ENCODE results near the gene NLE1. TPM values are rescaled to one million over a fixed set of nuclear protein-coding genes. Genes with fewer than 3 reads are reported as not detected.
"Not testable (repeated sequence)": the region's sequence is repeated elsewhere in the genome, so short reads cannot be mapped to it uniquely, and the experiment has no call there.

Gene NLE1
- total RNA-seq, 4 donors from 2014 or later = 9.9 to 19.3 (median 11.5) TPM

- Histone ChIP-seq H3K9me3 (no peaks in the 10 kb centered on the region), H3K36me3 (peaks cover 0 to 40% of the 10 kb centered on the region in 2 donors), H3K4me3 (no peak overlapping the region), H3K27me3 (no peaks in the 10 kb centered on the region), H3K4me1 (no peaks in the 10 kb centered on the region), H3K27ac (no peak overlapping the region)
- ATAC-seq (no peak), DNase-seq (no peak)
- in situ Hi-C loops (cut with MboI; ENCODE audit: low sequenced_read_pairs in 4 of 4) = no loop called here
- intact Hi-C loops (cut with DNase I; ENCODE audit: low total_unique reads) = no loop called here
- TF ChIP-seq POLR2A (IDR thresholded peaks at IDR 0.05) (no peak), CTCF (IDR thresholded peaks at IDR 0.05 in 4 of 5, conservative IDR thresholded peaks at IDR 0.05 in 1 of 5) (no peak)
These were observed 45.4 kb upstream of the NLE1 start for GRCh38 chr17:35187481-35187880.

- DNase-seq (no peak), ATAC-seq (no peak)
- Histone ChIP-seq H3K4me1 (no peaks in the 10 kb centered on the region), H3K27me3 (no peaks in the 10 kb centered on the region), H3K27ac (no peak overlapping the region), H3K4me3 (no peak overlapping the region), H3K9me3 (no peaks in the 10 kb centered on the region), H3K36me3 (peaks cover 0 to 56% of the 10 kb centered on the region in 2 donors)
- intact Hi-C loops (cut with DNase I; ENCODE audit: low total_unique reads) = no loop called here
- no peak for TF ChIP-seq POLR2A (IDR thresholded peaks at IDR 0.05)
- TF ChIP-seq CTCF (IDR thresholded peaks at IDR 0.05 in 4 of 5, conservative IDR thresholded peaks at IDR 0.05 in 1 of 5) = no peak
- in situ Hi-C loops (cut with MboI; ENCODE audit: low sequenced_read_pairs in 4 of 4) = no loop called here
These were observed 43.7 kb upstream of the NLE1 start for GRCh38 chr17:35185849-35186248.

GRCh38 chr17:35184274-35184673, 42.2 kb upstream of the NLE1 start:
- ATAC-seq (no peak), DNase-seq (no peak)
- TF ChIP-seq CTCF (IDR thresholded peaks at IDR 0.05 in 4 of 5, conservative IDR thresholded peaks at IDR 0.05 in 1 of 5) (no peak), POLR2A (IDR thresholded peaks at IDR 0.05) (no peak)
- intact Hi-C loops (cut with DNase I; ENCODE audit: low total_unique reads) = no loop called here
- Histone ChIP-seq H3K27me3 (no peaks in the 10 kb centered on the region), H3K36me3 (peaks cover 0 to 71% of the 10 kb centered on the region in 2 donors), H3K4me3 (no peak overlapping the region), H3K4me1 (no peaks in the 10 kb centered on the region), H3K27ac (no peak overlapping the region), H3K9me3 (no peaks in the 10 kb centered on the region)
- in situ Hi-C loops (cut with MboI; ENCODE audit: low sequenced_read_pairs in 4 of 4) = no loop called here

GRCh38 chr17:35183332-35183731, 41.2 kb upstream of the NLE1 start:
- intact Hi-C loops (cut with DNase I; ENCODE audit: low total_unique reads) (no loop called here), in situ Hi-C loops (cut with MboI; ENCODE audit: low sequenced_read_pairs in 4 of 4) (no loop called here)
- no peak for ATAC-seq
- Histone ChIP-seq H3K36me3 (peaks cover 0 to 75% of the 10 kb centered on the region in 2 donors), H3K27me3 (no peaks in the 10 kb centered on the region), H3K27ac (no peak overlapping the region), H3K4me3 (no peak overlapping the region), H3K9me3 (no peaks in the 10 kb centered on the region), H3K4me1 (no peaks in the 10 kb centered on the region)
- no peak for DNase-seq
- TF ChIP-seq CTCF (IDR thresholded peaks at IDR 0.05 in 4 of 5, conservative IDR thresholded peaks at IDR 0.05 in 1 of 5) (no peak), POLR2A (IDR thresholded peaks at IDR 0.05) (no peak)

- H3K27me3 ChIP-seq; ATAC-seq; DNase-seq; H3K4me3 ChIP-seq; H3K9me3 ChIP-seq; intact Hi-C loops (cut with DNase I; ENCODE audit: low total_unique reads); H3K4me1 ChIP-seq; H3K27ac ChIP-seq: not testable (repeated sequence)
- in situ Hi-C loops (cut with MboI; ENCODE audit: low sequenced_read_pairs in 4 of 4) = loop anchor here in 1 of 4 donors (10.0 kb wide), 1 partner anchor 355 kb away; the partner anchor contains the start of gene SLFN12L
- H3K36me3 ChIP-seq = peaks cover 0 to 83% of the 10 kb centered on the region in 2 donors
These were observed 37.3 kb upstream of the NLE1 start for GRCh38 chr17:35179379-35179778.
